Measurements from ENCODE around the gene TP53I13. TPM values are rescaled to one million over a fixed set of nuclear protein-coding genes. Genes with fewer than 3 reads are reported as not detected.
A peak's percentile ranks its signal among the peaks of the same experiment; 100 is the strongest.

The TP53I13 gene
- total RNA-seq, 2 experiments from 2014 or later, result 112 to 118 TPM

DNA sequence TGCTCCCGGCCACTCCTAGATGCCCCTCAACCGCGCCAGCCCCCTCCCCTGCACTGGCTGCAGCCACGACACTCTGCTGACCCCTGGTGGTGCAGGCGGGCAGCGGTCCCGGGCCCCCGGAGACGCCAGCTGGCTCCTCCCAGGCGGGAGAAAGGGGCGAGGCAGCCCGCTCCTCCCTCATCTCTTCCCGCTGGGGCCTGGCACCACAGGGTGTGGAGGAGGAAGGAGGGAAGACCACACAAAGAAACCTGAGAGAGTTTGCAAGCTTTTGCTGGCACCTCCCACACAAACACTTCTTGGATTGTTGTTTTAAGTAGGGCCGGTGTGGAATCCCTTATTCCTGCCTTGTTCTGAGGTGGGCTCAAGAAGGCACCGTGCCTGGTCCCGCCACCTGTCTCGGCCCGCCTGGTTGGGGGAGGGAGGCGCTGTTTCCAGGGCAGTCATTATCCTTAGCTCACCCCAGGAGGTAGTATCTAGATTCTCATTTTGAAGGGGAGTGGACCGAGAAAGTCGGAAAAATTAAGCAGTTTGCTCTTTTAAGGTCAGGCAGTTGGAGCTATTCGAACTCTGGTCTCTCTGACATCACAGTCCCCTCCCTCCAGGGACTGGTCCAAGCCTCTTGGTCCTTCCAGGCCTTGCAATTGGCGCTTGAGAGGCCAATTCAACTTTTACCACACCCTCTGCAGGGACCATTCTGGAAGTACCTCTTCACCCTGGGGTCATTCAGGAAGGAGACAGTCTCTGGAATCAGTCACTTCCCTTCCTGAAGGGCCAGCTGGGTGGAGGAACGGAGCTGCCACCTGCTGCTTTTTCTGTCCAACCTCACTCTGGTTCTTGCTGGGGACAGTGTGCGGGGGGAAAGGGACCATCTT, 23.5 kb downstream of the TP53I13 start:
- no peaks in the 10 kb centered on the region for H3K9me3 Mint-ChIP-seq
- peaks cover 54% of the 10 kb centered on the region for H3K4me1 Mint-ChIP-seq
- ChIA-PET CTCF (interaction anchor here (0.7 to 4.8 kb wide), 22 partner anchors 11 to 502 kb away, joined by 3 to 75 read pairs (median 4); no protein-coding TSS in a partner anchor), POLR2A (interaction anchor here (0.7 to 4.5 kb wide), 10 partner anchors 10 to 1188 kb away, joined by 3 to 89 read pairs (median 4); partner anchors contain the start of genes ABHD15, SSH2 and TP53I13)
- peak; percentile 83 for DNase-seq
- H3K27ac Mint-ChIP-seq, result peak overlapping the region; percentile 59
- H3K36me3 Mint-ChIP-seq (ENCODE audit: low read depth), result no peaks in the 10 kb centered on the region
- H3K4me3 Mint-ChIP-seq, result peak overlapping the region; percentile 68
- H3K27me3 Mint-ChIP-seq, result no peaks in the 10 kb centered on the region

DNA sequence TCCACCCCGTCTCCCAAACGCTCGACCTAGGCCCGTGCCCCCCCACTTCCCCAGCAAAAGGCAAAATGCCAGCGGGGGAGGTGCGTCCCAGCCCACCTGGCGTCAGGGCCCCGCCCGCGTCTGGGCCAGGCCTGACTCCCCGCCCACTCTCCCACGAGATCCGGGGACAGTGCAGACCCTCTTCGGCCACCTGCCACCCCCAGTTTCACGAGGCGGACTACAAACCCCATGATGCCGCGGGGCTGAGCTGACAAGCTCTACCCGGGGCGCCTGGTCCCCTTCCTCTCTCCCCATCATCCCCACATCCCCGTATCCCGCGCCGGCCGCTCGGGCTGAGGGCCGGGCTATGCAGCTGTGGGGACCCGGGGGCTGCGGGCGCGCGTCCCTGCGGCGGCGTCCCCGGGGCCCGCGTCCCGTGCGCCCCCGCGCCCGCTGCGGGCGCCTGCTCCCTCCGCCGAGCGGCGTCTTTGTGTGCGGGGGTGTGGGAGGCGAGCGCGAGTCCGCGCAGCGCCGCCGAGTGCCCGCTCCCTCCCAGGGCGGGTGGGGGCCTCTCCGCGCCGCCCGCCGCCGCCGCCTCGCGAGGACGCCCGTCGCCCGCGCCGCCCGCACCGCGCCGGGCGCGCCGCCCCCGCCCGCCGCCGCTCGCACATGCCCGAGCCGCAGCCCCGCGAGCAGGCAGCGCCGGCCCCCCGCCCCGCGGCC, 24.5 kb downstream of the TP53I13 start, which contains the start of gene ANKRD13B:
ANKRD13B (plus strand) TSS at position 283 of the 702 bp plus-strand sequence. CDS start 490 bp downstream, outside the sequence.
- CTCF ChIA-PET, result interaction anchor here (0.7 to 4.8 kb wide), 12 partner anchors 12 to 223 kb away, joined by 3 to 75 read pairs (median 6); no protein-coding TSS in a partner anchor
- Mint-ChIP-seq H3K4me1 (peaks cover 44% of the 10 kb centered on the region), H3K27me3 (no peaks in the 10 kb centered on the region), H3K36me3 (ENCODE audit: low read depth) (no peaks in the 10 kb centered on the region), H3K4me3 (peak within 1 kb of the TSS; percentile 70), H3K9me3 (no peaks in the 10 kb centered on the region), H3K27ac (no peak within 1 kb of the TSS)
- POLR2A ChIA-PET, result interaction anchor here (0.9 to 4.5 kb wide), 6 partner anchors 13 to 338 kb away, joined by 3 to 89 read pairs (median 9); partner anchors contain the start of genes ABHD15 and TP53I13
- peak; percentile 50 for DNase-seq

DNA sequence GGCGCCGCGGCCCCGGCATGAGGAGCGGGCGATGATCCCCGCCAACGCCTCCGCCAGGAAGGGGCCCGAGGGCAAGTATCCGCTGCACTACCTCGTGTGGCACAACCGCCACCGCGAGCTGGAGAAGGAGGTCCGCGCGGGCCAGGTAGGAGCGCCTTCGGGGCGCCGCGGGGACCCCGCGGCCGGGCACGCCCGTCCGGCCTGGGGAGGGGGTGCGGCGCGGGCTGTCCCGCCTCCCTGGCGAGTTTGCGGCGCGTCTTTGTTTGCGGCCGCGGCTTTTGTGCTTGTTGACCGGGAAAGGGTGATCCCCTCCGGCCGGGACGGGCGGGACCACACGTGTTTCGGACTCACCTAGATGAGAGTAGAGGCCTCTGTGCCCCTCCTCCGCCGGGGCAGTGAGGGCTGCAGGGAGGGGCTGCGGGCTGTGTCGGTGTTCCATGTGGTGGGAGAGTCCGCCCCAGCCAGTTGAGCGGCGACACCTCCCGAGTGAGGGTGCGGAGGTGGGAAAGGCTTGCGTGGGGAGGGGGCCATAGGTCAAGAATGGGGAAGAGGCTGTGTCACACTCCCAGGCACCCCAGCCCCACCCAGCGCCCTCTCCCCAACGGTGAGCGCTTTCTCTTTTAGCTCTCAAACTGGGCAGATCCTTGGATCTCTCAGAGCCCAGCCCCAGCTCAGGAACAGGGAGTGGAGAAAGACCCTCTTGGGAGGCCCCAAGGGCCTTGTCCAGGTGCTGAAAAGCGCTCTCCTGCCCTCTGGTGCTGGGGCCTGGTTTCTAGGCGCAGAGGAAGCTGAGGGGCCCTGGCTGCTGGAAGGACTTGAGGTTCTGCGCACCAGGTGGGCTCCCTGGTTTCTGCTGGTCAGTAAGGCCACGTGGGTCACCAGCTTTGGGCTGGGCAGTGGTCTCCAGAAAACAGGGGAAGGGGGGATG, 25.4 kb downstream of the TP53I13 start:
- Mint-ChIP-seq H3K9me3 (no peaks in the 10 kb centered on the region), H3K36me3 (ENCODE audit: low read depth) (no peaks in the 10 kb centered on the region), H3K4me1 (peaks cover 41% of the 10 kb centered on the region), H3K27me3 (no peaks in the 10 kb centered on the region), H3K27ac (no peak overlapping the region), H3K4me3 (peak overlapping the region; percentile 70)
- ChIA-PET POLR2A (interaction anchor here (0.8 to 4.5 kb wide), 7 partner anchors 14 to 337 kb away, joined by 3 to 89 read pairs (median 5); partner anchors contain the start of genes ABHD15, CORO6 and TP53I13), CTCF (interaction anchor here (0.6 to 4.8 kb wide), 8 partner anchors 13 to 738 kb away, joined by 3 to 75 read pairs (median 4); no protein-coding TSS in a partner anchor)
- no peak for DNase-seq

DNA sequence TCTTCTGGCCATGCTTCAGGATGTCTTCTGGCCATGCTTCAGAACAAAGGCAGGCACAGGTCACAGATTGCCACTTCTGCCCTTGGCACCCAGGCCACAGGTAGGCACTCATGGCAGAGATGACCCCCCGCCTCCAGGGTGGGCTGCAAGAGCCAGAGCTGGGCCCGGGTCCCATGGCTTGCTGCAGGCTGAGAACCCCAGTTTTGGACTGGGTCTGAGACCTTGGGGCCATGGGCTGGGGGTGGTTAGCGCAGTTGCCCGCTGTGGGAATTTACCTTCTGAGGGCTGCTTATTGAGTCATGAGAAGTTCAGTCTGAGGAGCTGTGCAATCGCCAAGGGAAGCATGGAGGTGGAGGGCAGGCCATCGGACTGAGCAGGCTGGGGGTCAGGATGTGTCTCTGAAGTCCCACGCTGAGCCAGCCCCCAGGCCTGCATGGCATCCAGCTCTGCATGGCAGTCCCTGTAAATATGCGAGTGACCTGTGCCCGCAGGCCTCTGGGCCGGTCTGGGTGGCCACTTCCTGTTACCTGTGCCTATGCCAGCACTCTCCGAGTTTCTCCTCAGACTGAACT, 26.1 kb downstream of the TP53I13 start:
- peaks cover 43% of the 10 kb centered on the region for H3K4me1 Mint-ChIP-seq
- H3K4me3 Mint-ChIP-seq, result peak overlapping the region; percentile 70
- H3K27ac Mint-ChIP-seq, result no peak overlapping the region
- no peaks in the 10 kb centered on the region for H3K9me3 Mint-ChIP-seq
- CTCF ChIA-PET, result interaction anchor here (0.6 to 4.8 kb wide), 6 partner anchors 14 to 737 kb away, joined by 3 to 75 read pairs (median 4); no protein-coding TSS in a partner anchor
- H3K36me3 Mint-ChIP-seq (ENCODE audit: low read depth), result no peaks in the 10 kb centered on the region
- no peaks in the 10 kb centered on the region for H3K27me3 Mint-ChIP-seq
- DNase-seq, result no peak
- POLR2A ChIA-PET, result interaction anchor here (0.8 to 4.5 kb wide), 5 partner anchors 13 to 112 kb away, joined by 3 to 89 read pairs (median 3); partner anchors contain the start of genes ABHD15, CORO6 and TP53I13

DNA sequence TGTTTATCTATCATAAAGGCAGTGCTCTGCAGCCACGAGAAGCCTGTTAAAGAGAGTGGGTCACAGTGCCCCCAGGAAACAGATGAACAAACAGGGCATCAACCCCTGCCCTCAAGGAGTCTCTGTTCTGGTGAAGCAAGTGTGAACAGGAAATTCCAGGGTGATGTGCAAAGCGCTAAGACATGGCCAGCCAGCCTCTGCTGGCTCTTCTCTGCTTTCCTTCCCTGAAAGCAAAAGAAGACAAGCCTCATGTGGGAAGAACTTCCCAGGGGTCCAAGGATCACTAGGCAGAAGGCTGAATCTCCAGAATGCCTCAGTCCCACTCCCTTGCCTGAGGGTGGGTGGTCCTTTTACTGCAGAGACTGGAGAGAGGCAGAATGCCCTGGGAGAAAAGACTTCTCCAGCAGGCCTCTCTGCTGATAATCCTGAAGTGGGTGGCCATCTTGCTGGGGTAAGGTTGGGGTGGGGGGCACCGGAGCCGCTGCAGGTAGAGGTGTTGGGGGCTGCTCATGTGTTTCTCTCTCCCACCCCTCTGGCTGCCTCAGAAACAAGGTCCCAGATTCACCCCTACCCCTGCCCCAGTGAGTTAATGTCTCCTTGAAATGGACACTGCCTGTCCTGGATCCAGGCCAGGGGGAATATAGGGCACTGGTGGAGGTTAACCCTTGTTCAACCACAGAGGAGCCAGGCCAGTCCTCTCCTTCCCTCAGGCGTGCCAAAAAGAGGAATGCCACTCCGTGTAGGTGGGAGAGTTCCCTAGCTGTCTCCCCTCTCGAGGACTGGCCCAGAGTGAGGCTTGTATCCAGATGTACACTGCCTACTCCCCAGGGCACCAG, 26.8 kb downstream of the TP53I13 start:
- CTCF ChIA-PET, result interaction anchor here (1.0 to 4.8 kb wide), 4 partner anchors 14 to 21 kb away, joined by 3 to 75 read pairs (median 6); no protein-coding TSS in a partner anchor

DNA sequence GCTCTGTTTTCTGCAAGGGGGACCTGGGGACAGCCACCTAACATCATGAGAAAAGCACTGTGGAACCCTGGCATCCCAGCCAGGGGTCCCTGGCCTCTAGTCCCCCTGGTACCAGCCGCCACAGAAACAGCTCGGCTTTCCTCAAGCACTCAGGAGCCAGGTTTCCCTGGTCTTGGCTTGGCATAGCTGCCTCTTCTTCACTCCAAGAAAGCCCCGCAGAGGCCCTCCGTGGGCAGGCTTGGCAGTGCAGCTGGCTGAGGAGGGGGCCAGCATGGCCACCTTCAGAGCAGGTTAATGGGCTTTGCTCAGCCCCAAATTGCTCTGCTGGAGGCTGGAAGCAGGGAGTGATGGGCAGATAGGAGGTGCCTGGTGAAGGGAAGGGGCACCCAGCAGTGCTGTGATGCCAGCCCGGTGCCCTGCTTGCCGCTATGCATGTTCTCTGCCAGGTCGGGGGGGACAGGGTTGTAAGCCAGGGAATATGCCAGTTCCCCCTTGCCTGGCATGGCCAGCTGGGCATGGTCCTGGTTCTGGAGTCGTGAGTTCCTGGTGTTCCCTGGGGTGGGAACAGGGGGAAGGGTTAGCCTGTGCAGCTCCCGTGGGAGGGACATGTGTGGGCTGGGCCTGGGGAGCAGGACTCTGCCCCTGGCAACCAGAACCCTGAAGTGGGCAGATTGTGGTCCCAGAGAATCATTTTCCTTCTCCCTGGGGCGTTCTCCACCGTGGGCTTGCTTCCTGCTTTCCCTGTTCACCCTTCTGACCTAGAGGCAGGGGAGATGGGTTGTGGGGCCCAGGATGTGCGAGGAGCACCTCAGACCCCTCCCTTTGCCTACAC, 27.7 kb downstream of the TP53I13 start:
- H3K4me3 Mint-ChIP-seq, result no peak overlapping the region
- CTCF ChIA-PET, result interaction anchor here (0.5 to 1.8 kb wide), 2 partner anchors 17 to 355 kb away, joined by 3 to 7 read pairs; no protein-coding TSS in a partner anchor
- POLR2A ChIA-PET, result interaction anchor here (1.3 kb wide), 1 partner anchor 11 kb away, joined by 3 read pairs; no protein-coding TSS in a partner anchor
- no peaks in the 10 kb centered on the region for H3K9me3 Mint-ChIP-seq
- no peak overlapping the region for H3K27ac Mint-ChIP-seq
- H3K36me3 Mint-ChIP-seq (ENCODE audit: low read depth), result no peaks in the 10 kb centered on the region
- H3K4me1 Mint-ChIP-seq, result peaks cover 29% of the 10 kb centered on the region
- H3K27me3 Mint-ChIP-seq, result no peaks in the 10 kb centered on the region
- no peak for DNase-seq

More for the DNA sequence above, 26.8 kb downstream of the TP53I13 start:
- H3K4me1 Mint-ChIP-seq, result peaks cover 37% of the 10 kb centered on the region
- no peak overlapping the region for H3K27ac Mint-ChIP-seq
- no peaks in the 10 kb centered on the region for H3K9me3 Mint-ChIP-seq
- POLR2A ChIA-PET, result interaction anchor here (1.2 to 1.3 kb wide), 2 partner anchors 12 kb away, joined by 3 read pairs; no protein-coding TSS in a partner anchor
- no peaks in the 10 kb centered on the region for H3K36me3 Mint-ChIP-seq (ENCODE audit: low read depth)
- DNase-seq, result no peak
- H3K4me3 Mint-ChIP-seq, result peak overlapping the region; percentile 70
- H3K27me3 Mint-ChIP-seq, result no peaks in the 10 kb centered on the region

DNA sequence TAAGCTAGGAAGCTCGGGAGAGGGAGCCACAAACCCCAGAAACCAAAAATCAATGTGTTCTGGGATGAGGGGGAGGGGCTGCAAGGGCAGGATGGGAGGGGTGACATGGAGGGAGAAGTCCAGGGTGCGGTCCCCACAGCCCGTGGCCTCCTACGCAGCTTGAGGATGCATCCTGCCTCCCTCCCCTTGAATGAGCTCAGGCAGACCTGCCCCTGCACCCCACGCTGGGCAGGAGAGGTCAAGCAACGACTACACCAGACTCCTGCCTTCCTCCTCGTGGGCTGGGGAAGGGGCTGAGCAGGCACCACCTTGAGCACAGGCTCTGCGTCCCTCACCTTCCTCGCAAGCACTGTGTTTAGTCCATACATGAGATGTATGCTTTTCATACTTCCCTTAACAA, 28.3 kb downstream of the TP53I13 start:
- CTCF ChIA-PET, result interaction anchor here (0.5 to 1.8 kb wide), 4 partner anchors 16 to 355 kb away, joined by 3 to 7 read pairs (median 3); no protein-coding TSS in a partner anchor
- no peaks in the 10 kb centered on the region for H3K36me3 Mint-ChIP-seq (ENCODE audit: low read depth)
- peaks cover 22% of the 10 kb centered on the region for H3K4me1 Mint-ChIP-seq
- no peak overlapping the region for H3K4me3 Mint-ChIP-seq
- POLR2A ChIA-PET, result interaction anchor here (1.0 to 1.3 kb wide), 2 partner anchors 10 to 29 kb away, joined by 3 read pairs; no protein-coding TSS in a partner anchor
- DNase-seq, result no peak
- no peak overlapping the region for H3K27ac Mint-ChIP-seq
- no peaks in the 10 kb centered on the region for H3K27me3 Mint-ChIP-seq
- no peaks in the 10 kb centered on the region for H3K9me3 Mint-ChIP-seq

DNA sequence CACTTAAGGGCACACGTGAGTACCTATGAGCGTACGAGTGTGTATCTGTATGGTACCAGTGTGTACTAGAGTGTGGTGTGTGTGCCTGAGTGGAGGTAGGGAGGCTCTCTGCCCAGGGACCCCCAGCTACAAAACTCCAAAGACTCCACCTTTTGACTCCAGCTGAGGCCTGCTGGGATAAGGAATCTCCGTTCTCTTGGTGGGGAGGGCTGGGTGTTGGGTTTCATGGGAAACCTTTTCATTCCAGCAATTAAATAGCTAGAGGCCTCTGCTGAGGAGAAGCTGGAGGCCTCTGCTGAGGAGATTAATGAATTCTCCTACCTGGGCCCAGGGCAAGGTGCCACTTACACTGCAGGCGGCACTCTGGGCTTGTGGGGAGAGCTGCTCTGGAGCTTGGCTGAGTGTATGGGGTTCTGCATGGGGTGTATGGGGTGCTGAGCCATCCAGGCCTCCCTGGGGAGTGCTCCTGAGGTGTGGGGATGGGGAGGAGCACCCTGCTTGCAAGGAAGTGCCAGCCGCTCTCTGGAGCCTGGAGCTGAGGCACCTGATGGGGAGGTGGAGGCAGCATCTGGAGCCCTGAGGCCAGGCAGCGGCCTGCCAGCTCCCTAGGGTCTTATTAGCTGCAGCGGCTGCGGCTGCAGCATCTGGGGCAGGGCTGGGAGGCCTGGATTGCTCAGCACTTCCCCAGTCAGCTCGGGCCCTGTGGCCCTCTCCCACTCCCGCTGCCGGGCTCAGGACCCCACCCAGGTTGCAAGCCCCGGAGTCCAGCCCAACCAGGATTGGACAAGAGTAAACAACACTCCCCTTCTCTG, 29.1 kb downstream of the TP53I13 start:
- Mint-ChIP-seq H3K36me3 (ENCODE audit: low read depth) (no peaks in the 10 kb centered on the region), H3K27me3 (no peaks in the 10 kb centered on the region), H3K27ac (no peak overlapping the region), H3K4me1 (peaks cover 15% of the 10 kb centered on the region), H3K9me3 (no peaks in the 10 kb centered on the region), H3K4me3 (no peak overlapping the region)
- DNase-seq, result no peak
- CTCF ChIA-PET, result interaction anchor here (0.9 to 1.8 kb wide), 3 partner anchors 16 to 179 kb away, joined by 3 to 7 read pairs (median 3); no protein-coding TSS in a partner anchor
- POLR2A ChIA-PET, result interaction anchor here (1.0 kb wide), 1 partner anchor 30 kb away, joined by 3 read pairs; no protein-coding TSS in a partner anchor

DNA sequence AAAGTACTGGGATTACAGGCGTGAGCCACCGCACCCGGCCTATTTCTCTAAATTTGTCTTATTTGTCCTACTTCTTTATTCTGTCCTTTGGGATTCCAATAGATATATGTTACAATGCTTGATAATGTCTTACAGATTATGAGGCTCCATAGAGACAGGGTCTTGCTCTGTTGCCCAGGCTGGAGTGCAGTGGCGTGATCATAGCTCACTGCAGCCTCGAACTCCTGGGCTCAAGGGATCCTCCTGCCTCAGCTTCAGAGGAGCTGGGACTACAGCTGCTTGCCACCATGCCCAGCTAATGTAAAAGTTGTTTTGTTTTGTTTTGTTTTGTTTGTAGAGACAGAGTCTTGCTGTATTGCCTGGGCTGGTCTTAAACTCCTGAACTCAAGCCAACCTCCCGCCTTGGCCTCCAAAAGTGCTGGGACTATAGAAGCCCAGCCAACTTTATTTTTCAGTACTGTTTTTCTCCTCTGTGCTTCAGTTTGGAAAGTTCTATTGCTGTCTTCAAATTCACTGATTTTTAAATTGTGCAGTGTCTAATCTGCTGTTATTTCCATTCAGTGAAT, 34.7 kb downstream of the TP53I13 start:
- H3K9me3 Mint-ChIP-seq, result no peaks in the 10 kb centered on the region
- H3K4me3 Mint-ChIP-seq, result no peak overlapping the region
- peaks cover 2% of the 10 kb centered on the region for H3K4me1 Mint-ChIP-seq
- POLR2A ChIA-PET, result no interaction called here
- H3K36me3 Mint-ChIP-seq (ENCODE audit: low read depth), result no peaks in the 10 kb centered on the region
- CTCF ChIA-PET, result interaction anchor here (0.7 to 2.6 kb wide), 2 partner anchors 12 to 29 kb away, joined by 3 to 8 read pairs; no protein-coding TSS in a partner anchor
- no peak for DNase-seq
- H3K27ac Mint-ChIP-seq, result no peak overlapping the region
- H3K27me3 Mint-ChIP-seq, result no peaks in the 10 kb centered on the region

Data from activated CD4-positive, alpha-beta memory T cell treated with anti-CD3 and anti-CD28 coated beads, Interleukin-2, amount 10 ng/mL, durations not matched to agents 7 days and 5 days (primary cell).